NCI-H2107 (cell line): ENCODE measurements around the gene SERPINA12.

Experiments
- DNase-seq: peaks from one replicate; lab custom pipeline; 2025; lab: John Stamatoyannopoulos, UW

Gene SERPINA12

GRCh38 chr14:94509356-94509755, at the start of gene SERPINA12:
Gene SERPINA12, minus strand, starts transcription at chr14:94509469. Its CDS starts 11,072 bp downstream, at chr14:94498397.
- DNase-seq: no peak

GRCh38 chr14:94558842-94559241, 49.6 kb upstream of the SERPINA12 start:
- DNase-seq: no peak

GRCh38 chr14:94557327-94557726, 48.1 kb upstream of the SERPINA12 start:
- no peak for DNase-seq

GRCh38 chr14:94555991-94556390, 46.7 kb upstream of the SERPINA12 start:
- no peak for DNase-seq

- no peak for DNase-seq
Observed at GRCh38 chr14:94550041-94550440, 40.8 kb upstream of the SERPINA12 start.

GRCh38 chr14:94548999-94549985, 40.0 kb upstream of the SERPINA12 start:
- DNase-seq: peak; percentile 7

GRCh38 chr14:94548131-94548998, 39.1 kb upstream of the SERPINA12 start:
- DNase-seq: no peak

GRCh38 chr14:94547726-94548125, 38.5 kb upstream of the SERPINA12 start:
- no peak for DNase-seq

GRCh38 chr14:94547151-94547680, 37.9 kb upstream of the SERPINA12 start:
- no peak for DNase-seq

GRCh38 chr14:94545131-94545841, 36.0 kb upstream of the SERPINA12 start:
- no peak for DNase-seq

GRCh38 chr14:94544726-94545125, 35.5 kb upstream of the SERPINA12 start:
- DNase-seq: no peak

GRCh38 chr14:94543449-94544124, 34.3 kb upstream of the SERPINA12 start:
- no peak for DNase-seq

- DNase-seq: no peak
Observed at GRCh38 chr14:94542811-94543440, 33.7 kb upstream of the SERPINA12 start.

GRCh38 chr14:94542111-94542810, 33.0 kb upstream of the SERPINA12 start:
- DNase-seq: no peak

- no peak for DNase-seq
Observed at GRCh38 chr14:94541234-94541975, 32.1 kb upstream of the SERPINA12 start.

GRCh38 chr14:94540031-94540794, 30.9 kb upstream of the SERPINA12 start:
- no peak for DNase-seq

GRCh38 chr14:94539181-94539580, 29.9 kb upstream of the SERPINA12 start:
- DNase-seq: no peak

- DNase-seq: no peak
Observed at GRCh38 chr14:94538070-94538740, 28.9 kb upstream of the SERPINA12 start.
